HG03280 (cell line): ENCODE results near the gene KANK2.
"Not testable (repeated sequence)": the region's sequence is repeated elsewhere in the genome, so short reads cannot be mapped to it uniquely, and the experiment has no call there.

Experiments used
- ATAC-seq: cut with Tn5 transposase; IDR thresholded peaks from one replicate; pipeline ENCODE4 v1.9.1; 2021; ENCODE audit warnings: mild to moderate bottlenecking, moderate library complexity; ENCODE audit not compliant: unreplicated experiment

KANK2 gene

GRCh38 chr19:11142528-11143171 is 54.7 kb downstream of the KANK2 start:
- ATAC-seq = no peak

GRCh38 chr19:11141937-11142527 is 55.3 kb downstream of the KANK2 start:
- ATAC-seq = no peak

- no peak for ATAC-seq
Observed at GRCh38 chr19:11140896-11141295, 56.4 kb downstream of the KANK2 start.

- not testable (repeated sequence) for ATAC-seq
Observed at GRCh38 chr19:11140023-11140538, 57.3 kb downstream of the KANK2 start.

- ATAC-seq = no peak
Observed at GRCh38 chr19:11138601-11139300, 58.6 kb downstream of the KANK2 start.

- ATAC-seq = no peak
Observed at GRCh38 chr19:11137542-11138384, 59.6 kb downstream of the KANK2 start.

- ATAC-seq = no peak
Observed at GRCh38 chr19:11136400-11137101, 60.8 kb downstream of the KANK2 start.

GRCh38 chr19:11131471-11131870 is 65.9 kb downstream of the KANK2 start:
- ATAC-seq = no peak

GRCh38 chr19:11130824-11131455 is 66.4 kb downstream of the KANK2 start:
- ATAC-seq = no peak

GRCh38 chr19:11127905-11128304 is 69.4 kb downstream of the KANK2 start:
- no peak for ATAC-seq

- no peak for ATAC-seq
Observed at GRCh38 chr19:11125994-11126685, 71.2 kb downstream of the KANK2 start.

GRCh38 chr19:11124157-11124556 is 73.2 kb downstream of the KANK2 start:
- not testable (repeated sequence) for ATAC-seq

- no peak for ATAC-seq
Observed at GRCh38 chr19:11123114-11123513, 74.2 kb downstream of the KANK2 start.

GRCh38 chr19:11121963-11122362 is 75.4 kb downstream of the KANK2 start:
- not testable (repeated sequence) for ATAC-seq

GRCh38 chr19:11116507-11116906 is 80.8 kb downstream of the KANK2 start:
- ATAC-seq = no peak

- no peak for ATAC-seq
Observed at GRCh38 chr19:11115895-11116446, 81.4 kb downstream of the KANK2 start.

GRCh38 chr19:11115042-11115441 is 82.3 kb downstream of the KANK2 start:
- no peak for ATAC-seq
